Body of pancreas (tissue), 4 donors: ENCODE measurements around the gene KLF6.

Experiments used
- POLR2A ChIP-seq, 3 donors: fragments of 450-650 bp; IDR thresholded peaks; one replicate each; pipeline ENCODE4 v1.6.1; 2016; ENCODE audit warnings: antibody characterized with exemption in 3 of 3, mild to moderate bottlenecking in 2 of 3
- TF ChIP-seq, protein P1 (sequence below), 7 experiments: fragments of 450-650 bp in 4 of 7; fragments of 200-600 bp in 3 of 7; sonication (generic) in 3 of 7; IDR thresholded peaks; one replicate each; pipeline ENCODE4 v1.5.1; 2016 to 2019; ENCODE audit warnings: antibody characterized with exemption in 7 of 7

GRCh38 chr10:3775696-3776551 is 9.1 kb downstream of the KLF6 start:
- TF ChIP-seq, protein P1, sequence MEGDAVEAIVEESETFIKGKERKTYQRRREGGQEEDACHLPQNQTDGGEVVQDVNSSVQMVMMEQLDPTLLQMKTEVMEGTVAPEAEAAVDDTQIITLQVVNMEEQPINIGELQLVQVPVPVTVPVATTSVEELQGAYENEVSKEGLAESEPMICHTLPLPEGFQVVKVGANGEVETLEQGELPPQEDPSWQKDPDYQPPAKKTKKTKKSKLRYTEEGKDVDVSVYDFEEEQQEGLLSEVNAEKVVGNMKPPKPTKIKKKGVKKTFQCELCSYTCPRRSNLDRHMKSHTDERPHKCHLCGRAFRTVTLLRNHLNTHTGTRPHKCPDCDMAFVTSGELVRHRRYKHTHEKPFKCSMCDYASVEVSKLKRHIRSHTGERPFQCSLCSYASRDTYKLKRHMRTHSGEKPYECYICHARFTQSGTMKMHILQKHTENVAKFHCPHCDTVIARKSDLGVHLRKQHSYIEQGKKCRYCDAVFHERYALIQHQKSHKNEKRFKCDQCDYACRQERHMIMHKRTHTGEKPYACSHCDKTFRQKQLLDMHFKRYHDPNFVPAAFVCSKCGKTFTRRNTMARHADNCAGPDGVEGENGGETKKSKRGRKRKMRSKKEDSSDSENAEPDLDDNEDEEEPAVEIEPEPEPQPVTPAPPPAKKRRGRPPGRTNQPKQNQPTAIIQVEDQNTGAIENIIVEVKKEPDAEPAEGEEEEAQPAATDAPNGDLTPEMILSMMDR (IDR thresholded peaks at IDR 0.05) = no peak
- peak in 2 of 3 donors; percentile 21 to 31 for TF ChIP-seq POLR2A (IDR thresholded peaks at IDR 0.05)
